Liver (tissue), 9 donors: ENCODE measurements around the gene TMEM50A. TPM values are rescaled to one million over a fixed set of nuclear protein-coding genes. Genes with fewer than 3 reads are reported as not detected.
"Not testable (repeated sequence)": the region's sequence is repeated elsewhere in the genome, so short reads cannot be mapped to it uniquely, and the experiment has no call there.

Experiments used
- DNase-seq: peaks from one replicate; pipeline ENCODE4 v3.0.0-alpha.2; 2017; ENCODE audit warnings: low spot score
- H3K27ac ChIP-seq, 2 donors: one replicate each; pipeline ENCODE4 v1.7.0; 2013; ENCODE audit warnings: inconsistent platforms in 2 of 2, low read length in 2 of 2, control low read depth in 1 of 2, low read depth in 1 of 2, mild to moderate bottlenecking in 1 of 2
- H3K27me3 ChIP-seq, 4 donors: one replicate each; pipeline versions ENCODE4 v1.6.1 to v1.7.0; 2013; ENCODE audit warnings: low read length in 3 of 4, inconsistent platforms in 1 of 4, mild to moderate bottlenecking in 1 of 4, moderate library complexity in 1 of 4; ENCODE audit not compliant: control insufficient read depth in 4 of 4, insufficient read depth in 4 of 4
- H3K36me3 ChIP-seq, 4 donors: one replicate each; pipeline versions ENCODE4 v1.6.1 to v1.7.0; 2013; ENCODE audit warnings: low read length in 3 of 4, mild to moderate bottlenecking in 3 of 4, low read depth in 1 of 4, moderate library complexity in 1 of 4; ENCODE audit not compliant: control insufficient read depth in 4 of 4, insufficient read depth in 3 of 4
- H3K4me1 ChIP-seq, 4 donors: one replicate each; pipeline versions ENCODE4 v1.6.1 to v1.7.0; 2013; ENCODE audit warnings: low read length in 3 of 4, mild to moderate bottlenecking in 3 of 4, moderate library complexity in 1 of 4; ENCODE audit not compliant: control insufficient read depth in 4 of 4, insufficient read depth in 4 of 4
- H3K4me3 ChIP-seq, 3 donors: one replicate each; pipeline versions ENCODE4 v1.6.1 to v1.7.0; 2013; ENCODE audit warnings: low read length in 3 of 3, control low read depth in 1 of 3, low read depth in 1 of 3, mild to moderate bottlenecking in 1 of 3
- H3K9ac ChIP-seq, 2 donors: one replicate each; pipeline ENCODE4 v1.7.0; 2013; ENCODE audit warnings: low read length in 2 of 2, mild to moderate bottlenecking in 2 of 2, moderate library complexity in 2 of 2, control low read depth in 1 of 2, low read depth in 1 of 2
- H3K9me3 ChIP-seq, 4 donors: one replicate each; pipeline versions ENCODE4 v1.6.1 to v1.7.0; 2013; ENCODE audit warnings: low read length in 3 of 4; ENCODE audit not compliant: control insufficient read depth in 4 of 4
- ATF3 ChIP-seq: IDR thresholded peaks from 2 replicates; pipeline ENCODE4 v1.6.1; 2016; ENCODE audit warnings: antibody characterized with exemption
- CTCF ChIP-seq: fragments of 150-350 bp; IDR thresholded peaks from 2 replicates; pipeline ENCODE4 v1.5.1; 2017; ENCODE audit warnings: improper control_type of control experiment, low read depth, low read length; ENCODE audit not compliant: missing input control
- EGR1 ChIP-seq, 2 donors: IDR thresholded peaks; 2 replicates each; pipeline ENCODE4 v1.6.1; 2016 to 2018; ENCODE audit warnings: antibody characterized with exemption in 2 of 2, low read depth in 2 of 2
- HNF4A ChIP-seq, 2 donors: conservative IDR thresholded peaks; 2 replicates each; pipeline ENCODE4 v1.6.1; 2016; ENCODE audit warnings: antibody characterized with exemption in 2 of 2, mild to moderate bottlenecking in 2 of 2
- HNF4G ChIP-seq: IDR thresholded peaks from 2 replicates; pipeline ENCODE4 v1.6.1; 2016; ENCODE audit warnings: antibody characterized with exemption
- MAX ChIP-seq: IDR thresholded peaks from 2 replicates; pipeline ENCODE4 v1.6.1; 2016; ENCODE audit warnings: antibody characterized with exemption
- RAD21 ChIP-seq, 2 donors: IDR thresholded peaks; 2 replicates each; pipeline ENCODE4 v1.6.1; 2016; ENCODE audit warnings: antibody characterized with exemption in 2 of 2, mild to moderate bottlenecking in 2 of 2
- WGBS: extraction: QIAGEN DNeasy Blood & Tissue Kit; methylation state at CpG from one replicate; pipeline ENCODE4 v1.1.7; 2013; 5-methylcytosine and 5-hydroxymethylcytosine counted together
- polyA plus RNA-seq, 2 donors: library from polyadenylated mRNA; stranded (reverse) in 1 of 2; unstranded in 1 of 2; fragments of 200-250 nt in 1 of 2; fragments of >200 nt in 1 of 2; fragmentation: Nextera tagmentation in 1 of 2; extraction: Ambion mirVana in 1 of 2; gene quantifications; one replicate each; pipeline versions ENCODE4 v1.2.1 to v1.2.3, GENCODE V29; 2013 to 2015
- total RNA-seq, 2 donors: library from RNA; depleted of rRNA; stranded (reverse); fragments of >200 nt; gene quantifications; one replicate each; pipeline ENCODE4 v1.2.3, GENCODE V29; 2014
- donor health status: healthy.
- donor health status: healthy.
- donor health status: healthy.
- donor health status: healthy.
- donor health status: healthy.

TMEM50A gene
- total and polyA plus RNA-seq, 4 donors = 22.4 to 64.2 (median 38.1) TPM

- DNase-seq = no peak
- Histone ChIP-seq H3K9me3 (no peaks in the 10 kb centered on the region), H3K4me3 (no peak overlapping the region), H3K27ac (no peak overlapping the region), H3K27me3 (no peaks in the 10 kb centered on the region), H3K9ac (no peak overlapping the region), H3K36me3 (no peaks in the 10 kb centered on the region), H3K4me1 (no peaks in the 10 kb centered on the region)
- TF ChIP-seq MAX (no peak), CTCF (no peak), HNF4G (no peak), ATF3 (no peak), EGR1 (IDR thresholded peaks at IDR 0.05; ENCODE audit: low read depth in 2 of 2) (no peak), HNF4A (conservative IDR thresholded peaks at IDR 0.05) (no peak)
- 89% methylated on average over 6 of the region's 6 CpGs for WGBS
Observed at GRCh38 chr1:25392841-25393240, 54.7 kb downstream of the TMEM50A start.

GRCh38 chr1:25397549-25397948 lies 59.4 kb downstream of the TMEM50A start:
- H3K9ac ChIP-seq, H3K9me3 ChIP-seq, DNase-seq, H3K4me1 ChIP-seq, H3K4me3 ChIP-seq, H3K27me3 ChIP-seq, H3K27ac ChIP-seq, H3K36me3 ChIP-seq: not testable (repeated sequence)
- WGBS = 59% methylated on average over 3 of the region's 10 CpGs

GRCh38 chr1:25398079-25398478 lies 59.9 kb downstream of the TMEM50A start:
- not testable (repeated sequence) for DNase-seq, H3K27ac ChIP-seq, H3K4me3 ChIP-seq, H3K36me3 ChIP-seq, H3K27me3 ChIP-seq, H3K9ac ChIP-seq, H3K9me3 ChIP-seq, H3K4me1 ChIP-seq
- WGBS = no CpG with 5 or more reads among the region's 2 CpGs

- WGBS = 14% methylated on average over 6 of the region's 8 CpGs
- not testable (repeated sequence) for H3K4me3 ChIP-seq, H3K4me1 ChIP-seq, H3K36me3 ChIP-seq, H3K9me3 ChIP-seq, H3K27ac ChIP-seq, H3K9ac ChIP-seq, DNase-seq, H3K27me3 ChIP-seq
- TF ChIP-seq CTCF (peak; percentile 16), RAD21 (IDR thresholded peaks at IDR 0.05) (peak; percentile 62 to 68)
Observed at GRCh38 chr1:25402947-25403803, 65.0 kb downstream of the TMEM50A start.

GRCh38 chr1:25405731-25406305 lies 67.7 kb downstream of the TMEM50A start:
- H3K36me3 ChIP-seq, DNase-seq, H3K4me1 ChIP-seq, H3K9ac ChIP-seq, H3K9me3 ChIP-seq, H3K27me3 ChIP-seq, H3K27ac ChIP-seq, H3K4me3 ChIP-seq: not testable (repeated sequence)
- WGBS = 80% methylated on average over 9 of the region's 12 CpGs
